ENCODE data around the gene TRAPPC3L. TPM values are rescaled to one million over a fixed set of nuclear protein-coding genes. Genes with fewer than 3 reads are reported as not detected.

TRAPPC3L gene
- total RNA-seq, 1 experiment from 2014 or later: not detected

DNA sequence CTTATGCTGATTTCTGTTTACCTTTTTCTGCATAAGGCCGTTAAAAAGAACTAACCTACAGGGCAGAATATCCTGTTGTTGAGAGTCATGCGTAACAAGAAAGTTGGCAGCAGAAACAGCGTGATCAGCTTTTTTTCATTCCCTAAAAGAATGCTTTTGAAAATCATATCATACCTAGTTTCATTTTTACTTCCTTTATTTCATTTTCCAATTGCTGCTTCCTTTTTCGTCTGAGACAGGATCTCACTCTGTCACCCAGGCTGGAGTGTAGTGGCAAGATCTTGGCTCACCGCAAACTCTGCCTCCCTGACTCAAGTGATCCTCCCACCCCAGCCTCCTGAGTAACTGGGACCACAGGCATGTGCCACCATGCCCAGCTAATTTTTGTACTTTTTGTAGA lies 80.2 kb downstream of the TRAPPC3L start:
- CTCF ChIA-PET: no interaction called here
- Histone ChIP-seq H3K27me3 (replicated peaks; ENCODE audit: control insufficient read depth, insufficient read depth, low read length) (no peaks in the 10 kb centered on the region), H3K4me3 (ENCODE audit: low read depth, low read length) (no peak overlapping the region), H3K9me3 (no peaks in the 10 kb centered on the region), H3K4me1 (no peaks in the 10 kb centered on the region), H3K36me3 (ENCODE audit: control insufficient read depth, insufficient read depth, low read length) (no peaks in the 10 kb centered on the region)
- H3K27ac Mint-ChIP-seq (ENCODE audit: unreplicated experiment): no peak overlapping the region
- intact Hi-C loops (cut with micrococcal nuclease; ENCODE audit: unreplicated experiment): no loop called here
- no TSS peak for BruUV-seq (replicated peaks)
- no peaks in the 10 kb centered on the region for H3K4me1 Mint-ChIP-seq (ENCODE audit: low read depth, unreplicated experiment)
- TF ChIP-seq, protein P1, sequence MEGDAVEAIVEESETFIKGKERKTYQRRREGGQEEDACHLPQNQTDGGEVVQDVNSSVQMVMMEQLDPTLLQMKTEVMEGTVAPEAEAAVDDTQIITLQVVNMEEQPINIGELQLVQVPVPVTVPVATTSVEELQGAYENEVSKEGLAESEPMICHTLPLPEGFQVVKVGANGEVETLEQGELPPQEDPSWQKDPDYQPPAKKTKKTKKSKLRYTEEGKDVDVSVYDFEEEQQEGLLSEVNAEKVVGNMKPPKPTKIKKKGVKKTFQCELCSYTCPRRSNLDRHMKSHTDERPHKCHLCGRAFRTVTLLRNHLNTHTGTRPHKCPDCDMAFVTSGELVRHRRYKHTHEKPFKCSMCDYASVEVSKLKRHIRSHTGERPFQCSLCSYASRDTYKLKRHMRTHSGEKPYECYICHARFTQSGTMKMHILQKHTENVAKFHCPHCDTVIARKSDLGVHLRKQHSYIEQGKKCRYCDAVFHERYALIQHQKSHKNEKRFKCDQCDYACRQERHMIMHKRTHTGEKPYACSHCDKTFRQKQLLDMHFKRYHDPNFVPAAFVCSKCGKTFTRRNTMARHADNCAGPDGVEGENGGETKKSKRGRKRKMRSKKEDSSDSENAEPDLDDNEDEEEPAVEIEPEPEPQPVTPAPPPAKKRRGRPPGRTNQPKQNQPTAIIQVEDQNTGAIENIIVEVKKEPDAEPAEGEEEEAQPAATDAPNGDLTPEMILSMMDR (IDR thresholded peaks at IDR 0.05; ENCODE audit: insufficient read depth in 1 of 2, low read depth in 1 of 2, low read length in 1 of 2, severe bottlenecking in 1 of 2, unreplicated experiment in 1 of 2): no peak
- H3K36me3 Mint-ChIP-seq (ENCODE audit: insufficient read depth, unreplicated experiment): no peaks in the 10 kb centered on the region
- POLR2A ChIA-PET: no interaction called here
- H3K4me3 Mint-ChIP-seq (ENCODE audit: unreplicated experiment): no peak overlapping the region
- H3K9me3 Mint-ChIP-seq (ENCODE audit: unreplicated experiment): no peaks in the 10 kb centered on the region
- peaks cover 24% of the 10 kb centered on the region for H3K27me3 Mint-ChIP-seq (ENCODE audit: insufficient read depth, unreplicated experiment)
- DNase-seq: no peak

GRCh38 chr6:116463301-116463700 lies 82.2 kb downstream of the TRAPPC3L start:
- no peaks in the 10 kb centered on the region for H3K4me1 Mint-ChIP-seq (ENCODE audit: low read depth, unreplicated experiment)
- ChIA-PET CTCF (no interaction called here), POLR2A (no interaction called here)
- H3K36me3 ChIP-seq (ENCODE audit: control insufficient read depth, insufficient read depth, low read length): no peaks in the 10 kb centered on the region
- no peak overlapping the region for H3K4me3 ChIP-seq (ENCODE audit: low read depth, low read length)
- DNase-seq: no peak
- H3K4me3 Mint-ChIP-seq (ENCODE audit: unreplicated experiment): no peak overlapping the region
- intact Hi-C loops (cut with micrococcal nuclease; ENCODE audit: unreplicated experiment): no loop called here
- no peaks in the 10 kb centered on the region for H3K4me1 ChIP-seq
- no TSS peak for BruUV-seq (replicated peaks)
- TF ChIP-seq, protein P1 (IDR thresholded peaks at IDR 0.05; ENCODE audit: insufficient read depth in 1 of 2, low read depth in 1 of 2, low read length in 1 of 2, severe bottlenecking in 1 of 2, unreplicated experiment in 1 of 2): no peak
- no peaks in the 10 kb centered on the region for H3K9me3 Mint-ChIP-seq (ENCODE audit: unreplicated experiment)
- no peaks in the 10 kb centered on the region for H3K9me3 ChIP-seq
- peaks cover 33% of the 10 kb centered on the region for H3K27me3 Mint-ChIP-seq (ENCODE audit: insufficient read depth, unreplicated experiment)
- H3K27me3 ChIP-seq (replicated peaks; ENCODE audit: control insufficient read depth, insufficient read depth, low read length): no peaks in the 10 kb centered on the region
- H3K36me3 Mint-ChIP-seq (ENCODE audit: insufficient read depth, unreplicated experiment): no peaks in the 10 kb centered on the region
- H3K27ac Mint-ChIP-seq (ENCODE audit: unreplicated experiment): no peak overlapping the region

DNA sequence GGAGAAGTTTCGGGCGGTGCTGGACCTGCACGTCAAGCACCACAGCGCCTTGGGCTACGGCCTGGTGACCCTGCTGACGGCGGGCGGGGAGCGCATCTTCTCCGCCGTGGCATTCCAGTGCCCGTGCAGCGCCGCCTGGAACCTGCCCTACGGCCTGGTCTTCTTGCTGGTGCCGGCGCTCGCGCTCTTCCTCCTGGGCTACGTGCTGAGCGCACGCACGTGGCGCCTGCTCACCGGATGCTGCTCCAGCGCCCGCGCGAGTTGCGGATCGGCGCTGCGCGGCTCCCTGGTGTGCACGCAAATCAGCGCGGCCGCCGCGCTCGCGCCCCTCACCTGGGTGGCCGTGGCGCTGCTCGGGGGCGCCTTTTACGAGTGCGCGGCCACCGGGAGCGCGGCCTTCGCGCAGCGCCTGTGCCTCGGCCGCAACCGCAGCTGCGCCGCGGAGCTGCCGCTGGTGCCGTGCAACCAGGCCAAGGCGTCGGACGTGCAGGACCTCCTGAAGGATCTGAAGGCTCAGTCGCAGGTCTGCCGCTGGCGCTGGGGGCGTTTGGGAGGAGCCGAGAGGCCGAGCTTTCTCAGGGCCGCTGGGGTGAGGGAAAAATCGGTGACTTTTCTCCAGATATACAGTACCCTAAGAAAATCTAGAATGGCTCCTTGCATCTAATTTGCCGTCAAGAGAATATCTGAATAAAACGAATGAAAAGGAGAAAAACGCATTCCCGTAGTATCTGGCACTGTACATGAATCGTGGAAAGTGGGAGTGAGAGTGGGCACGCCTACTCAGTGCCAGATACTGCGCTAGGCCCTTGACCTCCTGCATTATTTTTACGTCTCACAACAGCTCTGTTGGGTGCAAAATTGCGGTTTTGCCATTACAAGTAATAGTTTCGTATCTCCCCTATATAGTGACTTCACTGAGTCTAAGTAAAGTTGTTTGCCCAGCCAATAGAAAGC lies 83.3 kb downstream of the TRAPPC3L start:
- no peak for DNase-seq
- H3K27me3 Mint-ChIP-seq (ENCODE audit: insufficient read depth, unreplicated experiment): peaks cover 31% of the 10 kb centered on the region
- no TSS peak for BruUV-seq (replicated peaks)
- H3K9me3 ChIP-seq: no peaks in the 10 kb centered on the region
- H3K27ac Mint-ChIP-seq (ENCODE audit: unreplicated experiment): no peak overlapping the region
- intact Hi-C loops (cut with micrococcal nuclease; ENCODE audit: unreplicated experiment): no loop called here
- no peaks in the 10 kb centered on the region for H3K4me1 ChIP-seq
- H3K4me3 ChIP-seq (ENCODE audit: low read depth, low read length): no peak overlapping the region
- no peak overlapping the region for H3K4me3 Mint-ChIP-seq (ENCODE audit: unreplicated experiment)
- no peaks in the 10 kb centered on the region for H3K36me3 ChIP-seq (ENCODE audit: control insufficient read depth, insufficient read depth, low read length)
- TF ChIP-seq, protein P1 (IDR thresholded peaks at IDR 0.05; ENCODE audit: insufficient read depth in 1 of 2, low read depth in 1 of 2, low read length in 1 of 2, severe bottlenecking in 1 of 2, unreplicated experiment in 1 of 2): no peak
- no peaks in the 10 kb centered on the region for H3K4me1 Mint-ChIP-seq (ENCODE audit: low read depth, unreplicated experiment)
- no peaks in the 10 kb centered on the region for H3K27me3 ChIP-seq (replicated peaks; ENCODE audit: control insufficient read depth, insufficient read depth, low read length)
- H3K36me3 Mint-ChIP-seq (ENCODE audit: insufficient read depth, unreplicated experiment): no peaks in the 10 kb centered on the region
- H3K9me3 Mint-ChIP-seq (ENCODE audit: unreplicated experiment): no peaks in the 10 kb centered on the region
- ChIA-PET CTCF (interaction anchor here (0.6 kb wide), 1 partner anchor 64 kb away, joined by 3 read pairs; no protein-coding TSS in a partner anchor), POLR2A (no interaction called here)
